ENCODE results near the gene TRMT10A.
"Not testable (repeated sequence)": the region's sequence is repeated elsewhere in the genome, so short reads cannot be mapped to it uniquely, and the experiment has no call there.

The TRMT10A gene

GRCh38 chr4:99540277-99540939, 23.4 kb downstream of the TRMT10A start:
- no peak for DNase-seq

DNA sequence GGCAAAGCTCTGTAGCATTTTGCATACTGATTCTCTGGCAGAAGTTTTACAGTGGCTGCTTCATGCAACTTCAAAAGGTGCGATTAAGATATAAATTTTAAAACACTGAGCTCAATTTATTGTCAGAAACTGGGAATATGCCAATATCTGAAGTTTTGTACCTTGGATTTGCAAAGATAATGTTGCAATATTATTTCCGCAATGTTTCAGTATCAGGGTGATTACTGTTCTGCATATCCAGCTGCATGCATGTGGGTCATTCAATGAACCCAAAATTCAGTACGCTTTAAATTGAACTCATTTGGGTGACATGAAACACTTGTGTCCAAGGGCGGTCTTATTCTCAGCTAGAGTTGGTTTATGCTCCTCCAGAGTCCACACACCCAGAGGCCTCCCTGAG, 26.2 kb downstream of the TRMT10A start:
- no peak for DNase-seq

DNA sequence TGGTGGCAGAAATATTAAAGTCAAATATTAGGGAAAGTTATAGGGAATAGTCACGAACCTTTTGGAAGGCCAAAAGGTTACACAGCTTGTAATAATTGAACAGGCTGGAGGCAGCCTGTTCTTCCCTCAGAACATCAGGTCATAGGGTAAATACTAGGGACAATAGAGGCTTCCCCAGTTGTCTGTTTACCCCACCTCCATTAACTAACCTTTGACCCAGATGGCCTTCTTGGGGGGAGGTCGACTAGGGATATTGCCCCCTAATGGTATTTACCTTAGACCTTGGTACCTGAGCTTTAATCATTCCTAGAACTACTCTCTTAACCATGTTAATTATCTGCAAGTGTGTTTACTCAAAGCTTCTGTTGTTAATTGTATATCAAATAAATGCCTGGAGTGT, 27.0 kb downstream of the TRMT10A start:
- no peak for DNase-seq

- DNase-seq: no peak
Observed at GRCh38 chr4:99536271-99536670, 27.6 kb downstream of the TRMT10A start.

GRCh38 chr4:99534699-99535098, 29.1 kb downstream of the TRMT10A start:
- DNase-seq: not testable (repeated sequence)

GRCh38 chr4:99529956-99530355, 33.9 kb downstream of the TRMT10A start:
- no peak for DNase-seq

GRCh38 chr4:99529228-99529627, 34.6 kb downstream of the TRMT10A start:
- DNase-seq: no peak

DNA sequence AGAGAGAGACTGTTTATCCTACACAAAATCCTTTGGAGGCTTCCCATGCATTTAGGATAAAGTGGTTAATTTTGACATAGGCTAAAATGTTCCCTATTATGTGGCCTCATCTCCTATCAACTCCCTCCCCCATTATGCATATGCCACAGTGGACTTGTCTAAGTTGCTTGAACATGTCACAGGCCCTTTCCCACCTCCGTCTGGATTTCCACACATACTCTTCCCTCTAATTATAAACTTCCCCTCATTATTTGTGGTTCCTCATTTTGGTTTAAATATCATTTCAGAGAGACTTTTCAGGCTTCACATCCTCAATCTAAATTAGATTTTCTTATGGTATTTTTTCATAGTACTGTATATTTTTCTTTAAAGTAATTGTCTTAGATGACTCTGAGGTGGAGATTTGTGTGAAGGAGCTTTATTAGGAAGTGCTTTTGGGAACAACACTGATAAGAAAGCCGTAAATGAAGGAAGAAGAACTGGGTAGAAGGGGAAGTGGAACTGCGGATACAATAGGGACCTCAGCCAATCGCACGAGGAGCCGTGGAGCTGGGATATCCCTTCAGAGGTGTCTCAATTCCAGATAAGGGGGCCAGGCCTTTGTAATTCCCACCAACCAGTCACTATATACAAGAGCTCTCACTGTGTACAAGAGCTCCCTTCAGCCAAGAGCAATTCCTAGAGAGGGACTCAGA, 45.1 kb downstream of the TRMT10A start:
- no peak for DNase-seq

DNA sequence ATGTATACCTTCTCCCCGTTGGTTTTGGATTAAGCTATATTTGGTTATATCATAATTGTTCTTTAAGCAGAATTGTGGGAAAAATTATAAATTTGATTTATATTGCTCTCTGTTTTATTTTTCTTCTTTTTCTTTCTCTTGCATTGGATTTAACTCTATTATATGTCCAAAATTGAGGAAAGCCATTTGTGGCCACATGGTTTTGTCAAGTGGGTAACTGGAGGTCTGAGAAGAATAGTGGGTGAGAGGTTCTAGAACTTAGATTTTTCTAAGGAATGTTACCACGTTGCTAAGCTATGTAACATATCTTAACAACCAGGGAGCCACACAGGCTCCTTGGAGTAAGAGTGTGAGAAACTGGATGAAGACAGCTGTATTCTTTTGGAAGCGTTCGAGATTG, 53.1 kb downstream of the TRMT10A start, which contains the start of gene C4orf17:
Gene C4orf17, plus strand, starts transcription at position 301 of the 400 bp plus-strand sequence. CDS start 2,061 bp downstream, outside the sequence.
- no peak for DNase-seq

DNA sequence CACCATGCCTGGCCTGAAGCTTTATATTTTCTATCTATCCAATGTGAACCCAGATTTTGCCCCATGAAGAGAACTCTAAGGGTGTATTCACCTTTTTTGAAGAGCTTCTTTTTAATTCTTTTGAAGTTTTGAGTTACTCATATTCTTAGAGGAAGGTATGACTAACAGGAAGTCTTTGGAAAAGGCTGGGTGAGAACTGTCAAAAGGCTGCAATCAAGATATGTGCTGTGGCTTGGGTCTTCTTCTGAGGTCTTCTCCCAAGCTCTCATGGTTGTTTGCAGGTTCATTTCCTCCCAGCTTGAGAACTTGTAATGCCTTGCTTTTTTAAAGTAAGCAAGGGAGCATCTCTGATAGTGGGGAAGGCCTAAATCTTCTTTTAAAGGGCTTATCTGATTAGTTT, 56.1 kb downstream of the TRMT10A start:
- no peak for DNase-seq

GRCh38 chr4:99507349-99507748, 56.5 kb downstream of the TRMT10A start:
- DNase-seq: no peak

DNA sequence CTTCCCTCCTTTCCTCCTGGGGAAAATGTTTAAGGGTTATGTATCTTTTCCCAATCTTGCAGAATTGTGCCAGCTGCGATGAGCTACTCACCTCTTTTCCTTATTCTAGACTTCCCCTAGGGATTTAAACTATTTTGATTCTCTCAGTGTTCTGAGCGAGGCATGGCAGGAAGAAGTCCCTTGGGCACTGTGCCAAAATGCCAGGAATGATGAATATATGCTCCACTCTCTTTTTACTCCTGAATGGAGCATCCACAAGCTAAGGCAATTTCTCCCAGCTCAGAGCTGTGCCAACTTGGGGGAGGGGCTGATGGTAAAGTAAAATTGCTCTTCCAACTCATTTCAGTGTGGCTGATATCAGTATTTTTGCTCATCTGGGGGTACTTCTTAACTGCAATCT, 57.1 kb downstream of the TRMT10A start:
- DNase-seq: no peak

DNA sequence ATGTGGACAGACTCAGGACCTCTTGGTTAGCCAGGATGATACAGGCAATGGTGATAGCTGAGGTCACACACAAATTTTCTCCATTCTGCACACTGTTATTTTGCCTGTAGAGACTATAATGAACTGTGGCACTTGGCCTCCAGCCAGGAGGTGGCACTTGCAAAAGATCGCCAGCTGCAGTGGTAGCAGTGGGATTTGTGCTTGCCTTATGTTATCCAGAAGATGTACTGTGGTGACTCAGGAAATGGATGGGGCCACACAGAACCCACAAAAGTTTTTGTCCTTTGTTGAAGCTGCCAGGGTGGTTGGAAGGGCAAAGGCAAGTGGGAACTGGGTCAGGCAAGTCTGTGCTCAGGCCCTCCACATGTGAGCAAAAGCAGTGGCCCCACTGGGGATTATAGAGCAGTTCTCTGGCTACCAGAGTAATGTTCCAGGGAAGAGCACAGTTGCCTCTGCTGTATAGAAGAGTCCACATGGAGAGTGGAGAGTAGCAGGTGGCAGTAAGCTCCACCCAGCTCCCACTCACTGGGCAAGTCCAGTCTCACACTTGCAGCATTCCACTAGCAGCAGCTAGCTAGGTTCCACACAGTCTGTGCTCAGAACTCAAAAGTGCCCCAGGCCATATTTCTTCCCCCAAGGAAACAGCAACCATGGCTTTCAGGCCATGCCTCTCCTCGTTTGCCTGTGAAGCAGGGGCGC, 58.9 kb downstream of the TRMT10A start:
- no peak for DNase-seq

Data from activated gamma-delta T cell (primary cell).